OCI-LY7 (cell line): Measurements from ENCODE around the gene HAVCR2.

Source experiments
- CTCF ChIP-seq: fragments of 200-600 bp; sonication (generic); conservative IDR thresholded peaks from 2 replicates; pipeline ENCODE4 v1.5.1; 2014; ENCODE audit warnings: mild to moderate bottlenecking, antibody characterized with exemption, low read length, moderate library complexity, mixed read lengths
- EZH2phosphoT487 ChIP-seq: fragments of 200-600 bp; sonication (generic); IDR thresholded peaks from 2 replicates; pipeline ENCODE4 v1.6.1; 2018; ENCODE audit warnings: low read depth, borderline replicate concordance, mild to moderate bottlenecking, mixed run types, antibody characterized with exemption, low read length, moderate library complexity, mixed read lengths

- no peak for TF ChIP-seq CTCF
- TF ChIP-seq EZH2phosphoT487 = no peak
Observed at GRCh38 chr5:157085930-157086329, 22.9 kb downstream of the HAVCR2 start.
